Neuronal stem cell (in vitro differentiated cells): ENCODE measurements around the gene GGTLC1.

Source experiments
- DNase-seq: peaks from one replicate; pipeline ENCODE4 v3.0.0-alpha.2; 2013; ENCODE audit warnings: low spot score
- H2AFZ ChIP-seq: one replicate; pipeline ENCODE4 v1.6.1; 2013; ENCODE audit warnings: mild to moderate bottlenecking, low read length, inconsistent platforms
- H2AK5ac ChIP-seq: 2 replicates; pipeline ENCODE4 v1.6.1; 2013; ENCODE audit warnings: low read depth, mild to moderate bottlenecking, inconsistent platforms, low read length, moderate library complexity, mixed read lengths
- H2BK120ac ChIP-seq: 2 replicates; pipeline ENCODE4 v1.6.1; 2013; ENCODE audit warnings: low read depth, mild to moderate bottlenecking, inconsistent platforms, low read length, moderate library complexity, mixed read lengths
- H2BK12ac ChIP-seq: one replicate; pipeline ENCODE4 v1.6.1; 2013; ENCODE audit warnings: low read length, inconsistent platforms
- H2BK15ac ChIP-seq: 2 replicates; pipeline ENCODE4 v1.6.1; 2013; ENCODE audit warnings: mild to moderate bottlenecking, low read length, inconsistent platforms, mixed read lengths
- H2BK5ac ChIP-seq: one replicate; pipeline ENCODE4 v1.6.1; 2013; ENCODE audit warnings: inconsistent platforms, mild to moderate bottlenecking, low read length, moderate library complexity
- H3K14ac ChIP-seq: one replicate; pipeline ENCODE4 v1.6.1; 2013; ENCODE audit warnings: low read length, inconsistent platforms
- H3K18ac ChIP-seq: 2 replicates; pipeline ENCODE4 v1.6.1; 2013; ENCODE audit warnings: low read length, inconsistent platforms
- H3K23ac ChIP-seq: 2 replicates; pipeline ENCODE4 v1.6.1; 2013; ENCODE audit warnings: low read depth, mild to moderate bottlenecking, mixed read lengths, low read length, inconsistent platforms; ENCODE audit not compliant: poor library complexity
- H3K27ac ChIP-seq: replicated peaks from 3 replicates; pipeline ENCODE4 v1.5.1; 2013; ENCODE audit warnings: low read length, inconsistent platforms
- H3K27me3 ChIP-seq, 3 experiments: 2 replicates each; pipeline ENCODE4 v1.6.1; 2013; ENCODE audit warnings: low read length in 3 of 3, mild to moderate bottlenecking in 2 of 3, inconsistent platforms in 1 of 3, low read depth in 1 of 3, mixed read lengths in 1 of 3, moderate library complexity in 1 of 3; ENCODE audit not compliant: control insufficient read depth in 3 of 3, insufficient read depth in 3 of 3
- H3K36me3 ChIP-seq, 2 donors: replicated peaks in 1 of 2; 2 replicates each; pipeline ENCODE4 v1.6.1; 2013; ENCODE audit warnings: low read length in 2 of 2; ENCODE audit not compliant: control insufficient read depth in 2 of 2, insufficient read depth in 2 of 2
- H3K4ac ChIP-seq: 2 replicates; pipeline ENCODE4 v1.6.1; 2013; ENCODE audit warnings: inconsistent platforms, mild to moderate bottlenecking, low read length, moderate library complexity
- H3K4me1 ChIP-seq, 2 donors: 1 replicate in 1 of 2; 2 replicates in 1 of 2; pipeline ENCODE4 v1.6.1; 2013; ENCODE audit warnings: low read length in 2 of 2, low read depth in 1 of 2; ENCODE audit not compliant: control insufficient read depth in 2 of 2, insufficient read depth in 1 of 2
- H3K4me2 ChIP-seq: one replicate; pipeline ENCODE4 v1.6.1; 2013; ENCODE audit warnings: mild to moderate bottlenecking, low read length, inconsistent platforms; ENCODE audit not compliant: insufficient read depth, poor library complexity, severe bottlenecking
- H3K4me3 ChIP-seq, 2 donors: 2 replicates each; pipeline ENCODE4 v1.5.1; 2013; ENCODE audit warnings: low read length in 2 of 2, mild to moderate bottlenecking in 2 of 2, inconsistent platforms in 1 of 2, moderate library complexity in 1 of 2
- H3K79me1 ChIP-seq: one replicate; pipeline ENCODE4 v1.6.1; 2013; ENCODE audit warnings: low read depth, mild to moderate bottlenecking, inconsistent platforms, low read length, moderate library complexity
- H3K9ac ChIP-seq: one replicate; pipeline ENCODE4 v1.6.1; 2013; ENCODE audit warnings: mild to moderate bottlenecking, low read depth, low read length, inconsistent platforms; ENCODE audit not compliant: poor library complexity
- H3K9me3 ChIP-seq, 2 donors: replicated peaks in 1 of 2; 2 replicates each; pipeline versions ENCODE3 to v1.6.1; 2013; ENCODE audit warnings: low read length in 2 of 2, mild to moderate bottlenecking in 2 of 2, inconsistent platforms in 1 of 2, low read depth in 1 of 2, mixed read lengths in 1 of 2, moderate library complexity in 1 of 2; ENCODE audit not compliant: control insufficient read depth in 2 of 2, insufficient read depth in 1 of 2
- H4K8ac ChIP-seq: one replicate; pipeline ENCODE4 v1.6.1; 2013; ENCODE audit warnings: low read depth, mild to moderate bottlenecking, inconsistent platforms, low read length, moderate library complexity
- H4K91ac ChIP-seq: one replicate; pipeline ENCODE4 v1.6.1; 2013; ENCODE audit warnings: low read length, low read depth, mild to moderate bottlenecking, inconsistent platforms; ENCODE audit not compliant: poor library complexity
- WGBS, 2 donors: extraction: QIAGEN DNeasy Blood & Tissue Kit; methylation state at CpG; one replicate each; pipeline ENCODE4 v1.1.7; 2013; ENCODE audit warnings: missing lambda C conversion rate in 2 of 2, mixed read lengths in 1 of 2; ENCODE audit not compliant: insufficient read length in 2 of 2, insufficient replicate concordance in 1 of 2; ENCODE audit errors: extremely low coverage in 2 of 2; 5-methylcytosine and 5-hydroxymethylcytosine counted together

The GGTLC1 gene

DNA sequence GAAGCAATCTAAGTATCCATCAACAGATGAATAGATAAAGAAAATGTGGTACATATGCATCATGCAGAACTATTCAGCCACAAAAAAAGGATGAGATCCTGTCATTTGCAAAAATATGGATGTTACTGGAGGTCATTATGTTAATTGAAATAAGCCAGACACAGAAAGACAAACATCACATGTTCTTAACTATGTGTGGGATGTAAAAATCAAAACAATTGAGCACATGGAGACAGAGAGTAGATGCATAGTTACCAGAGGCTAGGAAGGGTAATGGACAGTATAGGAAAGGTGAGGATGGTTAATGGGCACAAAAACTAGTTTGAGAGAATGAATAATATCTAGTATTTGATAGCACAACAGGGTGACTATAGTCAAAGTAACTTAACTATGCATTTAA, 26.3 kb downstream of the GGTLC1 start:
- Histone ChIP-seq H2AFZ (no peak overlapping the region), H3K36me3 (no peaks in the 10 kb centered on the region), H2BK5ac (no peak overlapping the region), H2AK5ac (no peak overlapping the region), H3K14ac (no peak overlapping the region), H3K9me3 (peaks cover 0 to 4% of the 10 kb centered on the region in 2 donors), H3K79me1 (no peaks in the 10 kb centered on the region), H3K4ac (no peak overlapping the region), H3K27ac (no peak overlapping the region), H3K4me3 (no peak overlapping the region), H2BK120ac (no peak overlapping the region), H2BK12ac (no peak overlapping the region), H4K8ac (no peak overlapping the region), H3K4me1 (no peaks in the 10 kb centered on the region), H3K4me2 (no peak overlapping the region), H3K18ac (no peak overlapping the region), H2BK15ac (no peak overlapping the region), H3K9ac (no peak overlapping the region), H4K91ac (no peak overlapping the region), H3K23ac (no peak overlapping the region), H3K27me3 (no peaks in the 10 kb centered on the region)
- no peak for DNase-seq

DNA sequence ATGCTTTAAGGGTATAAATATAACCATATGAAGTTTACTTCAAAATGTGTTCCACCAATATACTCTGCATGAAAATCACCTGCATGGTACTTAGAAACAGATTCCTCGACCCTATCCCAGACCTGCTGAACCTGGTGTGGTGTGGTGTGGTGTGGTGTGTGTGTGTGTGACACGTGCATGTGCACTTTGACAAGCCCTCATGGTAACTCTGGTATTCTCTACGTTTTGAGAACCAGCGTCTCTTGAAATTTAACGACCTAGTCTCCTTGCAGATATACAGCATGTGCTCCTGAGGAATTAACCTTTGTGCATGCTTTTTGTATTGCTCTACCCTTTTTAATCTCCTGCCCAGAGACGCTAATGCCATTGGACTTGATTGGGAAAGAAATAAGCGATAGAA, 29.5 kb downstream of the GGTLC1 start:
- Histone ChIP-seq H3K27ac (no peak overlapping the region), H4K8ac (no peak overlapping the region), H3K9me3 (no peaks in the 10 kb centered on the region), H3K27me3 (no peaks in the 10 kb centered on the region), H3K14ac (no peak overlapping the region), H3K4me3 (no peak overlapping the region), H2AK5ac (no peak overlapping the region), H3K18ac (no peak overlapping the region), H3K4ac (no peak overlapping the region), H4K91ac (no peak overlapping the region), H2BK120ac (no peak overlapping the region), H2BK5ac (no peak overlapping the region), H2BK15ac (no peak overlapping the region), H3K79me1 (no peaks in the 10 kb centered on the region), H3K4me1 (no peaks in the 10 kb centered on the region), H2BK12ac (no peak overlapping the region), H3K4me2 (no peak overlapping the region), H2AFZ (no peak overlapping the region), H3K36me3 (no peaks in the 10 kb centered on the region), H3K23ac (no peak overlapping the region), H3K9ac (no peak overlapping the region)
- no CpG with 5 or more reads among the region's 7 CpGs for WGBS, 2 donors
- DNase-seq, result no peak

DNA sequence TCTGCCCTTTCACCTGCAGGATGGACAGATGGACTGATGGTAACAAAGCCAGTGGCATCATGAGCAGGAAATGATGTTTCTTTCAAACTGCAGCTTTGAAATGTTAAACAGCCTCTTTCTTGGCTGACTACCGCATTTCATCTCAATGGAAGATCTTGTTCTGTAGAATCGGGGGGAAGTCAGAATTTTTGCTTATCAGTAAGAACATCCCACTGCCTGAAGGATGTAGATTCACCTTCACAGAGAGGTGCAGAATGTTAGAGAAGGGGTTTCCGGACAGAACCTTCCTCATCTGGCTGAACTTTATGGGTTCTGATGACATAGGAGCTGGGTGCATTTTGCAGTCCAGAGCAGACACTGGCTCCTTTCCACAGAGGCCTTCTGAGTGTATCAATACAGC, 32.7 kb downstream of the GGTLC1 start:
- Histone ChIP-seq H3K4me3 (no peak overlapping the region), H2BK120ac (no peak overlapping the region), H2BK5ac (no peak overlapping the region), H3K18ac (no peak overlapping the region), H3K23ac (no peak overlapping the region), H4K91ac (no peak overlapping the region), H2BK15ac (no peak overlapping the region), H2BK12ac (no peak overlapping the region), H3K27me3 (no peaks in the 10 kb centered on the region), H3K79me1 (no peaks in the 10 kb centered on the region), H3K4me2 (no peak overlapping the region), H3K9me3 (no peaks in the 10 kb centered on the region), H3K36me3 (no peaks in the 10 kb centered on the region), H3K4ac (no peak overlapping the region), H3K27ac (no peak overlapping the region), H2AFZ (peak overlapping the region; percentile 11), H4K8ac (no peak overlapping the region), H3K14ac (no peak overlapping the region), H3K9ac (no peak overlapping the region), H2AK5ac (no peak overlapping the region), H3K4me1 (no peaks in the 10 kb centered on the region)
- DNase-seq, result no peak
- WGBS, 2 donors, result no CpG with 5 or more reads among the region's 3 CpGs

DNA sequence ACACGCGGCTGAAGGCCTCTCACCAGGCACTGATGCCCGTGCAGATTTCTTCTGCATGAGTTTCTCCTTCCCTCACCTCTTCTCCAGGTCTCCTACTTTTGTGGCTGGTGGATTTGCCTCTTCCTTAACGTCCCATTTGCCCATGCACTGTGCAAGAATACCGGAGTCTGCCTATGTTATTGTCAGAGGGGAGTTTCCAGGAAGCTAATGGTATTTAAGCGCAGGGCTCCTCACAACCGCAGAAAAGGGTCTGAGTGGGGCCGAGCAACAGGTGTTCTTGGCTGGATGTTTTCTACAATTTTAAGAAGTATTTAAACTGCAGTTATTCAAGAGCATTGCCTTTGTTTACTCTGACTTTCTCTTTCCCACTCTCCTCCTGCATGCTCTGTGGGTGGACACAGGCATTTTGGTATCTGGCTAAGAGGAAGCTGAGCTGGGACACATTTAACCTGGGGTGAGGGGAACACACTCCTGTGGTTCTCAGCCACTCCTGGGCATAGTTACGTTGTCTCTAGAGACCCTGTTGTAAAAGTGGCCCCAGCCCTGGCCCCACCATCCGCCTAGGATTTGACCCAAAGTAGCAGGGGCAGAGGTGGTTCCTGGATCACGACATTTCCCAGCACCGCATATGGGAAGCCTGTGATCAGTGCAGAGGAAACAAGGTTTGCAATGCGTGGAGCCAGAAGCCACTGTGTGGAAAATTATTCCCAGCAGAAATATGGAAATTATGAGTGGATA, 34.4 kb downstream of the GGTLC1 start:
- no peak overlapping the region for H3K9ac ChIP-seq
- H4K8ac ChIP-seq, result no peak overlapping the region
- no peaks in the 10 kb centered on the region for H3K9me3 ChIP-seq
- H2BK120ac ChIP-seq, result no peak overlapping the region
- no peak overlapping the region for H3K4me3 ChIP-seq
- no peaks in the 10 kb centered on the region for H3K4me1 ChIP-seq
- no peak overlapping the region for H4K91ac ChIP-seq
- H3K27ac ChIP-seq, result no peak overlapping the region
- no peaks in the 10 kb centered on the region for H3K27me3 ChIP-seq
- H2AFZ ChIP-seq, result no peak overlapping the region
- H2BK5ac ChIP-seq, result no peak overlapping the region
- no peaks in the 10 kb centered on the region for H3K79me1 ChIP-seq
- H3K23ac ChIP-seq, result no peak overlapping the region
- WGBS, 2 donors, result no CpG with 5 or more reads among the region's 13 CpGs
- no peak overlapping the region for H3K4me2 ChIP-seq
- no peak overlapping the region for H2BK12ac ChIP-seq
- H3K18ac ChIP-seq, result no peak overlapping the region
- DNase-seq, result no peak
- H2BK15ac ChIP-seq, result no peak overlapping the region
- no peak overlapping the region for H3K4ac ChIP-seq
- no peak overlapping the region for H2AK5ac ChIP-seq
- no peak overlapping the region for H3K14ac ChIP-seq
- H3K36me3 ChIP-seq, result no peaks in the 10 kb centered on the region
